Measurements from ENCODE around the gene VAV2.

Gene VAV2

GRCh38 chr9:133873461-133873891, 118.6 kb downstream of the VAV2 start:
- no peak for DNase-seq (ENCODE audit: low read depth)

GRCh38 chr9:133873009-133873408, 119.1 kb downstream of the VAV2 start:
- DNase-seq (ENCODE audit: low read depth) = no peak

- DNase-seq (ENCODE audit: low read depth) = no peak
Measured at GRCh38 chr9:133870598-133871595, 121.2 kb downstream of the VAV2 start.

- peak; percentile 2 for DNase-seq (ENCODE audit: low read depth)
Measured at GRCh38 chr9:133869674-133870405, 122.3 kb downstream of the VAV2 start.

- no peak for DNase-seq (ENCODE audit: low read depth)
Measured at GRCh38 chr9:133868203-133868602, 123.9 kb downstream of the VAV2 start.

- no peak for DNase-seq (ENCODE audit: low read depth)
Measured at GRCh38 chr9:133866946-133867345, 125.2 kb downstream of the VAV2 start.

- DNase-seq (ENCODE audit: low read depth) = no peak
Measured at GRCh38 chr9:133864011-133864410, 128.1 kb downstream of the VAV2 start.

GRCh38 chr9:133863257-133863592, 128.9 kb downstream of the VAV2 start:
- no peak for DNase-seq (ENCODE audit: low read depth)

GRCh38 chr9:133862585-133863256, 129.4 kb downstream of the VAV2 start:
- no peak for DNase-seq (ENCODE audit: low read depth)

GRCh38 chr9:133861692-133862091, 130.4 kb downstream of the VAV2 start:
- no peak for DNase-seq (ENCODE audit: low read depth)

GRCh38 chr9:133861086-133861485, 131.0 kb downstream of the VAV2 start:
- DNase-seq (ENCODE audit: low read depth) = no peak

GRCh38 chr9:133858771-133859170, 133.4 kb downstream of the VAV2 start:
- DNase-seq (ENCODE audit: low read depth) = no peak

- no peak for DNase-seq (ENCODE audit: low read depth)
Measured at GRCh38 chr9:133857639-133858038, 134.5 kb downstream of the VAV2 start.

GRCh38 chr9:133856798-133857197, 135.3 kb downstream of the VAV2 start:
- DNase-seq (ENCODE audit: low read depth) = no peak

GRCh38 chr9:133855802-133856521, 136.2 kb downstream of the VAV2 start:
- DNase-seq (ENCODE audit: low read depth) = no peak

- DNase-seq (ENCODE audit: low read depth) = no peak
Measured at GRCh38 chr9:133855371-133855770, 136.8 kb downstream of the VAV2 start.

GRCh38 chr9:133854765-133855164, 137.4 kb downstream of the VAV2 start:
- no peak for DNase-seq (ENCODE audit: low read depth)

- no peak for DNase-seq (ENCODE audit: low read depth)
Measured at GRCh38 chr9:133854048-133854447, 138.1 kb downstream of the VAV2 start.

- no peak for DNase-seq (ENCODE audit: low read depth)
Measured at GRCh38 chr9:133853331-133853730, 138.8 kb downstream of the VAV2 start.

GRCh38 chr9:133852431-133852830, 139.7 kb downstream of the VAV2 start:
- DNase-seq (ENCODE audit: low read depth) = no peak

- no peak for DNase-seq (ENCODE audit: low read depth)
Measured at GRCh38 chr9:133851693-133852092, 140.4 kb downstream of the VAV2 start.

- DNase-seq (ENCODE audit: low read depth) = no peak
Measured at GRCh38 chr9:133850937-133851336, 141.2 kb downstream of the VAV2 start.

All from activated T-cell treated with anti-CD3 and anti-CD28 coated beads for 1 hour (primary cell).